GM12872 (cell line): ENCODE results near the gene TRMT10C.

Source experiments
- TF ChIP-seq, protein P1 (sequence below): IDR thresholded peaks from 3 replicates; pipeline ENCODE4 v1.5.1; 2011; ENCODE audit warnings: low read depth, mild to moderate bottlenecking, low read length, moderate library complexity; ENCODE audit not compliant: insufficient read depth

TRMT10C gene

DNA sequence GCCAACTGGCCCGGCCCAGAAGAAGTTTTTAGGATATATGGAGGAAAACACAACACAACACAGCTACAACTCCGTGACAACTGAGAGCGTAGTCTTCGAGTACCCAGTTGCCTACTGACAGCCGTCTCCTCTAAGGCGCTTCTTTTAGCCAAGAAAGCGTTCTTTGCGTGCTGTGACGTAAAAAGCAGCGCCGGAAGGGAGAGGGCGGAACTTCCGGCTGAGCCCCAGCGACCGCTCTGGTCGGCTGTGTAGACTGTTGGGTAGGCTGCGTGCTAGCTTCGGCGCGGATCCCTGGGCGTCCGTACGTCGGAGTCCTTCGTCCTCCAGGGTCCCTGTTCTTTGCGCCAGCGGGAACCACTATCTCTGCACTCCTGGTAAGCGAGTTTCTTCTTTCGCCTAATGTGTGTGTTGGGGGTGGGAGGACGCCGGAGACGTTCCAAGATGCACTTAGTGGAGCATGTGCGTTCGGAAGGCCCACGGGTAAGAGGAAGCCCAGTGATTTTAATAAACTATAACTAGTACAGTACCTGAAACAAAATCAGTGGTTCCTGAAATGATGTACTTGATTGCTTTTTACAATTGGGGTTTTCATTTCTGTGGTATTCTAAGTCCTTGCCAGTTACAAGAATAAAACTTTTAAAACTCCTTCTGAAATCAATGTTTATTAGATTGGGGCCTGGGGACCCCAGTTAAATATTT is at the start of gene TRMT10C:
TRMT10C (plus strand) TSS at position 239 of the 699 bp plus-strand sequence. CDS start 2,914 bp downstream, outside the sequence.
- TF ChIP-seq, protein P1, sequence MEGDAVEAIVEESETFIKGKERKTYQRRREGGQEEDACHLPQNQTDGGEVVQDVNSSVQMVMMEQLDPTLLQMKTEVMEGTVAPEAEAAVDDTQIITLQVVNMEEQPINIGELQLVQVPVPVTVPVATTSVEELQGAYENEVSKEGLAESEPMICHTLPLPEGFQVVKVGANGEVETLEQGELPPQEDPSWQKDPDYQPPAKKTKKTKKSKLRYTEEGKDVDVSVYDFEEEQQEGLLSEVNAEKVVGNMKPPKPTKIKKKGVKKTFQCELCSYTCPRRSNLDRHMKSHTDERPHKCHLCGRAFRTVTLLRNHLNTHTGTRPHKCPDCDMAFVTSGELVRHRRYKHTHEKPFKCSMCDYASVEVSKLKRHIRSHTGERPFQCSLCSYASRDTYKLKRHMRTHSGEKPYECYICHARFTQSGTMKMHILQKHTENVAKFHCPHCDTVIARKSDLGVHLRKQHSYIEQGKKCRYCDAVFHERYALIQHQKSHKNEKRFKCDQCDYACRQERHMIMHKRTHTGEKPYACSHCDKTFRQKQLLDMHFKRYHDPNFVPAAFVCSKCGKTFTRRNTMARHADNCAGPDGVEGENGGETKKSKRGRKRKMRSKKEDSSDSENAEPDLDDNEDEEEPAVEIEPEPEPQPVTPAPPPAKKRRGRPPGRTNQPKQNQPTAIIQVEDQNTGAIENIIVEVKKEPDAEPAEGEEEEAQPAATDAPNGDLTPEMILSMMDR, result no peak

DNA sequence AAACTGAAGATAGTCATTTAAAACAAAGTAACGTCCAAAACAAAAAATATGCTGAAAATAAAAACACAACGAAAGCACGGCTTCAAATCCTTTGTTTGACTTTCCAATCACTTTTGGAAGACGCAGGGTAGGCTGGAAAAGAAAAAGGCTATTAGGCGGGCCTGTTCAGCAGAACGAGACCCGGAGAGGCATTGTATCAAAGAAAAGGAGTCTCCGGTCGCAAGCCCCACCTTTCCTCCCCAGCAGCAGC is 49.3 kb upstream of the TRMT10C start:
- TF ChIP-seq, protein P1, result no peak

DNA sequence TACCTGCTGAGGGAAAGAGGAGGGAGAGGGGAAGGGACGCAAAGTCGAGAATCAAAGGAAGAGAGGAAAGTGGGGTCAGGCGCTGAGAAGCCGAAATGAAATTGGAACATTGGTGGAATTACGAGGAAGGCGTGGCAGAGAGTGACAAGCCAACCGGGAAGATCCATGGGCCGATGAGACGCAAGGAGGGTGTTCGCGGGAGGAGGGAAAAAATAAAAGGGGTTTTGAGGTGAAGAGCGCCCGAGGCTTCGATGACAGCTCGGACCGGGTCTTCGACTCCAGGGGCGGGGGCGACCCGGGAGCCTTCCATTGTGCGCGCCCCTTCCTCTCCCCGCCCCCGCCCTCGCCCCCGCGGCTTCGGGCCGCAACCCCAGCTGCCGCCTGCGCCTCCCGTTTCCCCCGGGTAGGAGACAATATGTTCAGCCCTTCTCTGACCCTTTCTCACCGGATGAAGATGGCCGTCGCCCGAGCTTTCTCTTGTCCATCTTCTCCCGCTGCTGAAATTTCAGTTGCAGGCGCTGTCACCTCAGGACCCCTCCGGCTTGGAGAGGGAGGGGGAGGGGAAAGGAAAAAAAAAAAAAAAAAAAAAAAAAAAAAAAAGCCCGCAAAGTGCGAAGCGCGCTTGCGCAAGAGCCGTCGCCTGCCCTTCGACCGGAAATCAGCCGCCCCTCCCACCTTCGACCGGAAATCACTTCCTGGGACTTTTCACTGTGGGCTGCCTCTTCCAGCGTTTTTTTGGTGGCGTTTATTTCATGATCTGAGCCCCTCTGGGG is 48.8 kb upstream of the TRMT10C start, which contains the start of gene SENP7:
SENP7 (minus strand) TSS at position 567 of the 773 bp plus-strand sequence; CDS start at position 485, 82 bp downstream.
- TF ChIP-seq, protein P1, result no peak

DNA sequence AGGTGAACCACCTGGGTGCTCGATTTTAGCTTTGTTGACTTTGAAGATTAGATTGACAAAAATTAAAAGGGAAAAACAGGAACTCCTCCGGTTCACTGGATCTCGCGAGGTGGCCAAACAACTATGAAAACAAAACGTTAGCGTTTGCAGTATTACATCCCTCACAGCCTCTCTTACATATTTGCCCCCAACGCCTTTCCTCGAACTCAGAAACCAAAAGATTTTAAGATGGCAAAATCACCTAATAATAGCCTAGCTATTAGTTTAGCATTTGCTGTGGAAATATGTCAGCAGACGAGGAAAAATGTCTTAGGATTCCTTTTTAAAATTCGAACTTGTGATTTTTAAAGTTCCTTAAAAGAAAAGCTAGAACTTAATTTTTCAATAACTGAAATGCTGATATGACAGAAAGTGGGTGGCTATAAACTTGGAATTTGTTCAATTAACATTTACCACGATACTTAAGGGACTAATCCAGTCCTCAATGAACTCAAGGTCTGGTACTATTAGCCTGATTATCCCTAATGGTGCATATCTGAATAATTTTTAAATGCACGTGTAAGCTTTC is 48.2 kb upstream of the TRMT10C start:
- TF ChIP-seq, protein P1, result no peak

- TF ChIP-seq, protein P1, result no peak
Observed at GRCh38 chr3:101518421-101518871, 43.2 kb upstream of the TRMT10C start.

- TF ChIP-seq, protein P1, result no peak
Observed at GRCh38 chr3:101519685-101520365, 41.8 kb upstream of the TRMT10C start.

DNA sequence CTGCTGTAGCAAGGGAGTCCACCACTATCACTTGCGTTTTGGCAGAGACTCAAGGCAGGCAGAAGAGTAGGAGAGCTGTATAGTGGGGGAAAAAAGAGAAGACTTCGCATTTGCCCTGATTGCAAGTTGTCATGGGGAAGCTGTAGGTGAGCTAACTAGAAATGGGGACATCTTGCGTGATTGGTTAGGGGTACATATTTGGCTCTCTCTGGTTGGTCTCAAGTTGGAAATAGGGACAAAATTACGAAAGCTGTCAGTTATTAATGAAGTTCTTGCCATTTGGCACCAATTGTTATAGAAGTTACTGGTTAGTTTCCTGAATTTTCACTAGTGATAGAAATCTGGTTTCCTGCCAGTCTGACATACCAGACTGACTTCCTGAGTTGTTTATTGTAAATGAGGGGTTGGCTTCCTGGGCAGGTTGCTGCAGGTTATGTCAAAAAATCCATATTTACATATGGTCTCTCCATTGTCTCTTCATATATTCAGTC is 40.4 kb upstream of the TRMT10C start:
- TF ChIP-seq, protein P1, result no peak
